GM12874 (cell line): ENCODE results near the gene GID8.

Experiments used
- TF ChIP-seq, protein P1 (sequence below): IDR thresholded peaks from 2 replicates; pipeline ENCODE4 v1.5.1; 2011; ENCODE audit warnings: low read depth, mild to moderate bottlenecking, control low read depth, low read length, moderate library complexity; ENCODE audit not compliant: insufficient read depth

The GID8 gene

GRCh38 chr20:62898970-62899632 is 38.8 kb upstream of the GID8 start:
- TF ChIP-seq, protein P1, sequence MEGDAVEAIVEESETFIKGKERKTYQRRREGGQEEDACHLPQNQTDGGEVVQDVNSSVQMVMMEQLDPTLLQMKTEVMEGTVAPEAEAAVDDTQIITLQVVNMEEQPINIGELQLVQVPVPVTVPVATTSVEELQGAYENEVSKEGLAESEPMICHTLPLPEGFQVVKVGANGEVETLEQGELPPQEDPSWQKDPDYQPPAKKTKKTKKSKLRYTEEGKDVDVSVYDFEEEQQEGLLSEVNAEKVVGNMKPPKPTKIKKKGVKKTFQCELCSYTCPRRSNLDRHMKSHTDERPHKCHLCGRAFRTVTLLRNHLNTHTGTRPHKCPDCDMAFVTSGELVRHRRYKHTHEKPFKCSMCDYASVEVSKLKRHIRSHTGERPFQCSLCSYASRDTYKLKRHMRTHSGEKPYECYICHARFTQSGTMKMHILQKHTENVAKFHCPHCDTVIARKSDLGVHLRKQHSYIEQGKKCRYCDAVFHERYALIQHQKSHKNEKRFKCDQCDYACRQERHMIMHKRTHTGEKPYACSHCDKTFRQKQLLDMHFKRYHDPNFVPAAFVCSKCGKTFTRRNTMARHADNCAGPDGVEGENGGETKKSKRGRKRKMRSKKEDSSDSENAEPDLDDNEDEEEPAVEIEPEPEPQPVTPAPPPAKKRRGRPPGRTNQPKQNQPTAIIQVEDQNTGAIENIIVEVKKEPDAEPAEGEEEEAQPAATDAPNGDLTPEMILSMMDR, result no peak

GRCh38 chr20:62899633-62900051 is 38.3 kb upstream of the GID8 start:
- TF ChIP-seq, protein P1, result no peak

- TF ChIP-seq, protein P1, result peak; percentile 97
Measured at GRCh38 chr20:62900052-62900691, 37.8 kb upstream of the GID8 start.

GRCh38 chr20:62900692-62901584 is 37.0 kb upstream of the GID8 start:
- TF ChIP-seq, protein P1, result no peak

DNA sequence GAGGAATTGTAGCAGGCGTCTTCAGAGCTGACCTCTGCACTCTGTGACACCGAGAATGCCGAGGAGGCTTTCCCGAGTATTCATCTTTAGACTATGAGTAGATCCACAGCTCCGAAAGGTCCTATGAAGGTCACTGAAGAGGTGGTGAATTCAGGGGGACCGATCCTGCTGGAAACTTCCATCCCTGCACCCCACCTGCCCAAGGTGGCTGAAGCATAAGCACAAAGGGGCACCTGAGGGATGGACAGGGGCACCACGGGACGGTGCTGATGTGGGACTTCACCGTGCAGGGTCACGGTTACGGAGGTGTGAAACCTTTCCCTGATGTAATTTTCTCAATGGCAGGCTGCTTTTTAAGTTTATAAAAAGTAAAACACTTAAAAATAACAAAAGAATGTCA is 36.1 kb upstream of the GID8 start:
- TF ChIP-seq, protein P1, result no peak

DNA sequence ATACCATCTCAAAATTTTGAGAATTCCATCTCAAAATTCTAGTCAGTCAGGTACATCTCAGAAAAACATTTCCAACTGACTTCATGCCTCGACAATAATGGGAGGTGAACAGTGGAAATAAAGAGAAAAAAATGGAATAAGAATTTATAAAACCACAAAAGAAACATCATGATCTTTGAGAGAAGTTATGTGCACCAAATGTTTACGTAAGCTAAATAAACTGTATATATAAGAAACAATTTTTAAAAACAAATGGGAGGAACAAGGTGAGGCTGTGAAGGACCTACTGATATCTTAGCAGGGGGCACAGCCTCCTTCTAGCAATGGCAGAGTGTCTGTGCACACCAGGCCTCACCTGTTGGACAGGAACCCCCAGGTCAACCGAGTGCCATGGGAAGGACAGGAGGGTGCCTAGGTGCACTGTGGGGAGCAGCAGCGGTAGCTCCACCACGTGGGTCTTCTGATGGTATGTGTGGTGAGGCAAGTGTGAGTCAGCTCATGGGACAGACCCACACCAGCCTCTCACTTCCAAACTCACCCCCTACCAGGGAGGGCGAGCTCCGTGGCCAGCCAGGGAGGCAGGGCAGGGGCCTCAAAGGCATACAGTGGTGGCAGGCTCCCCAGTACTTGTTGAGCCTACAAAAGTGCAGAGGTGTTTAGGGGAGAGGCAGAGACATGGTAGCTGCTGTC is 34.9 kb upstream of the GID8 start:
- TF ChIP-seq, protein P1, result no peak
